ENCODE data around the gene RARS1.

Gene RARS1

GRCh38 chr5:168486136-168486879 lies at the start of gene RARS1:
TSS of gene RARS1 (plus strand) at chr5:168486471. CDS start at chr5:168486499, 28 bp downstream.
- peak within 1 kb of the TSS; percentile 97 for H3K4me3 ChIP-seq (ENCODE audit: low read length)
- DNase-seq (ENCODE audit: low read depth): peak; percentile 90
- TF ChIP-seq CTCF (conservative IDR thresholded peaks at IDR 0.05; ENCODE audit: low read length): peak; percentile 91

GRCh38 chr5:168438349-168438748 lies 47.9 kb upstream of the RARS1 start:
- no peak for TF ChIP-seq CTCF (conservative IDR thresholded peaks at IDR 0.05; ENCODE audit: low read length)
- no peak overlapping the region for H3K4me3 ChIP-seq (ENCODE audit: low read length)
- no peak for DNase-seq (ENCODE audit: low read depth)

GRCh38 chr5:168443533-168443932 lies 42.7 kb upstream of the RARS1 start:
- peak; percentile 62 for DNase-seq (ENCODE audit: low read depth)
- no peak overlapping the region for H3K4me3 ChIP-seq (ENCODE audit: low read length)
- no peak for TF ChIP-seq CTCF (conservative IDR thresholded peaks at IDR 0.05; ENCODE audit: low read length)

- no peak overlapping the region for H3K4me3 ChIP-seq (ENCODE audit: low read length)
- no peak for TF ChIP-seq CTCF (conservative IDR thresholded peaks at IDR 0.05; ENCODE audit: low read length)
- peak; percentile 12 for DNase-seq (ENCODE audit: low read depth)
Measured at GRCh38 chr5:168443950-168444700, 42.1 kb upstream of the RARS1 start.

GRCh38 chr5:168446983-168447619 lies 39.2 kb upstream of the RARS1 start:
- TF ChIP-seq CTCF (conservative IDR thresholded peaks at IDR 0.05; ENCODE audit: low read length): no peak
- DNase-seq (ENCODE audit: low read depth): no peak
- H3K4me3 ChIP-seq (ENCODE audit: low read length): no peak overlapping the region

- TF ChIP-seq CTCF (conservative IDR thresholded peaks at IDR 0.05; ENCODE audit: low read length): no peak
- no peak overlapping the region for H3K4me3 ChIP-seq (ENCODE audit: low read length)
- no peak for DNase-seq (ENCODE audit: low read depth)
Measured at GRCh38 chr5:168447808-168448207, 38.5 kb upstream of the RARS1 start.

Data from AG10803 (cell line).